GM23248 (cell line): ENCODE measurements around the gene MUC22. TPM values are rescaled to one million over a fixed set of nuclear protein-coding genes. Genes with fewer than 3 reads are reported as not detected.

Experiments
- DNase-seq: peaks from one replicate; pipeline ENCODE4 v3.0.0-alpha.2; 2015
- H2AFZ ChIP-seq: fragments of 200-600 bp; sonication (generic); 2 replicates; pipeline ENCODE4 v1.6.1; 2016; ENCODE audit warnings: antibody characterized with exemption
- H3F3A ChIP-seq: fragments of 200-600 bp; sonication (generic); 2 replicates; pipeline ENCODE4 v1.6.1; 2016; ENCODE audit warnings: mild to moderate bottlenecking, antibody characterized with exemption, mixed run types; ENCODE audit not compliant: insufficient read depth
- H3K27ac ChIP-seq: fragments of 200-600 bp; sonication (generic); 2 replicates; pipeline ENCODE4 v1.5.1; 2016; ENCODE audit warnings: mild to moderate bottlenecking
- H3K27me3 ChIP-seq: fragments of 200-600 bp; sonication (generic); replicated peaks from 2 replicates; pipeline ENCODE4 v1.6.1; 2016; ENCODE audit warnings: mild to moderate bottlenecking; ENCODE audit not compliant: insufficient read depth
- H3K36me3 ChIP-seq: fragments of 200-600 bp; sonication (generic); 2 replicates; pipeline ENCODE4 v1.6.1; 2016; ENCODE audit warnings: low read depth, mild to moderate bottlenecking
- H3K4me1 ChIP-seq: fragments of 200-600 bp; sonication (generic); 2 replicates; pipeline ENCODE4 v1.6.1; 2016; ENCODE audit warnings: mild to moderate bottlenecking; ENCODE audit not compliant: insufficient read depth
- H3K4me2 ChIP-seq: fragments of 200-600 bp; sonication (generic); one replicate; pipeline ENCODE4 v1.6.1; 2016; ENCODE audit warnings: mild to moderate bottlenecking; ENCODE audit not compliant: unreplicated experiment
- H3K4me3 ChIP-seq: fragments of 200-600 bp; sonication (generic); 2 replicates; pipeline ENCODE4 v1.5.1; 2016; ENCODE audit warnings: mild to moderate bottlenecking
- H3K79me2 ChIP-seq: fragments of 200-600 bp; sonication (generic); 2 replicates; pipeline ENCODE4 v1.6.1; 2016; ENCODE audit warnings: mild to moderate bottlenecking; ENCODE audit not compliant: insufficient read depth
- H3K9ac ChIP-seq: fragments of 200-600 bp; sonication (generic); 2 replicates; pipeline ENCODE4 v1.6.1; 2016; ENCODE audit warnings: mild to moderate bottlenecking
- H3K9me2 ChIP-seq: fragments of 200-600 bp; sonication (generic); 2 replicates; pipeline ENCODE4 v1.6.1; 2016; ENCODE audit warnings: mixed run types, mild to moderate bottlenecking, moderate library complexity; ENCODE audit not compliant: insufficient read depth
- H3K9me3 ChIP-seq: fragments of 200-600 bp; sonication (generic); one replicate; pipeline ENCODE4 v1.6.1; 2017; ENCODE audit warnings: low read depth
- H4K20me1 ChIP-seq: fragments of 200-600 bp; sonication (generic); 2 replicates; pipeline ENCODE4 v1.6.0; 2016; ENCODE audit not compliant: insufficient read depth
- EZH2 ChIP-seq: fragments of 200-600 bp; sonication (generic); IDR thresholded peaks from 2 replicates; pipeline ENCODE4 v1.6.1; 2018; ENCODE audit warnings: antibody characterized with exemption, mild to moderate bottlenecking; ENCODE audit not compliant: insufficient read depth, poor library complexity, severe bottlenecking
- EZH2phosphoT487 ChIP-seq: fragments of 200-600 bp; sonication (generic); IDR thresholded peaks from 2 replicates; pipeline ENCODE4 v1.6.1; 2018; ENCODE audit warnings: antibody characterized with exemption, moderate library complexity, mild to moderate bottlenecking, low read depth; ENCODE audit not compliant: insufficient read depth
- WGBS, 2 experiments: methylation state at CpG; one replicate each; pipeline ENCODE4 v1.1.6; 2015 to 2017; ENCODE audit warnings: low lambda C conversion rate in 2 of 2, low coverage in 1 of 2; ENCODE audit errors: missing lambda C conversion rate in 2 of 2; 5-methylcytosine and 5-hydroxymethylcytosine counted together
- in situ Hi-C: fragments of 300-500 bp; cut with MboI; formaldehyde crosslinking; loops from 2 replicates; pipeline ENCODE4 v1.15.0; 2020
- polyA plus RNA-seq: library from polyadenylated mRNA; unstranded; fragments of >200 nt; fragmentation: Nextera tagmentation; extraction: Ambion mirVana; gene quantifications from 2 replicates; pipeline ENCODE4 v1.2.1, GENCODE V29; 2016
- small RNA-seq: library from RNA; depleted of rRNA; stranded (forward); fragments of <200 nt; gene quantifications from one replicate; pipeline ENCODE3, GENCODE V24; 2014; ENCODE audit warnings: low read depth, low replicate concordance
- total RNA-seq: library from RNA; depleted of rRNA; stranded (reverse); fragments of >200 nt; shearing (Covaris generic); gene quantifications from 2 replicates; pipeline ENCODE4 v1.2.3, GENCODE V29; 2014; rRNA removed

The MUC22 gene
- total and polyA plus RNA-seq, 2 experiments from 2014 or later, result not detected

- no peak overlapping the region for H3K9ac ChIP-seq
- H3K79me2 ChIP-seq, result no peaks in the 10 kb centered on the region
- no peak overlapping the region for H2AFZ ChIP-seq
- no peaks in the 10 kb centered on the region for H3K9me3 ChIP-seq
- TF ChIP-seq EZH2, result no peak
- no peak for TF ChIP-seq EZH2phosphoT487
- H3K27me3 ChIP-seq, result no peaks in the 10 kb centered on the region
- WGBS, 2 experiments, result 96 to 100% methylated on average over 4 of the region's 4 CpGs
- no peaks in the 10 kb centered on the region for H4K20me1 ChIP-seq
- H3K4me1 ChIP-seq, result peaks cover 12% of the 10 kb centered on the region
- no peaks in the 10 kb centered on the region for H3F3A ChIP-seq
- H3K9me2 ChIP-seq, result no peaks in the 10 kb centered on the region
- no peak for DNase-seq
- no peaks in the 10 kb centered on the region for H3K36me3 ChIP-seq
- no peak overlapping the region for H3K4me3 ChIP-seq
- H3K27ac ChIP-seq, result no peak overlapping the region
- in situ Hi-C loops, result loop anchor here (10.0 to 25.0 kb wide), 2 partner anchors 162 to 339 kb away; partner anchors contain the start of genes FLOT1, IER3 and VARS2
- no peak overlapping the region for H3K4me2 ChIP-seq
These were observed 66.3 kb downstream of the MUC22 start for GRCh38 chr6:31076611-31077010.

DNA sequence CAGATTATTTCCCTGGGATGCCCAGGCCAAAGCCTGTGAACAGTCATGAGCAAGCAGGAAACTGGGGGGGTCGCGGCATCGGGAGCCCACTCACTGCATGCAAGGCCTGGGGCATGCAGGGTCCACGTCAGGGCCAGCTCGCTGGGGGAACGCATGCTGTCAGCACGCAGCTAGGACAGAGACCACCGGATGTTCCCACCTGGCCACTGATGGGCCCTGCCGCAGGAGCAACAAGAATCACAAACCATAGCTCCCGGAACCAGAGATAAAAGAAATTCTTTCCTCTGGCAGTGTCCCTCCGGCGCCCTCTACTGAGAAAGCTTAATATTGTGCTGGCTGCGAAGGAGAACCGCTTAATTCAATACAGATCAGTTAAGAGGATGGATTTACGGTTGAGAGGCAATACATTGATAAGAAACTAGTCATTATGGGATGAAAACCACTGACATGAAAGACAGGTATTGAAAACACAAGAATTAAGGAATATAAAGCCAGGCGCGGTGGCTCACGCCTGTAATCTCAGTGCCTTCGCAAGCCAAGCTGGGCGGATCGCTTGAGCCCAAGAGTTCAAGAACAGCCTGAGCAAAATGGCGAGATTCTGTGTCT is 69.5 kb downstream of the MUC22 start:
- H3K36me3 ChIP-seq, result no peaks in the 10 kb centered on the region
- no peak for TF ChIP-seq EZH2phosphoT487
- TF ChIP-seq EZH2, result no peak
- peak overlapping the region; percentile 49 for H3K4me2 ChIP-seq
- H3K27ac ChIP-seq, result no peak overlapping the region
- peak overlapping the region; percentile 77 for H2AFZ ChIP-seq
- in situ Hi-C loops, result loop anchor here (10.0 to 25.0 kb wide), 3 partner anchors 165 to 342 kb away; partner anchors contain the start of genes FLOT1, IER3 and VARS2
- no peaks in the 10 kb centered on the region for H3K9me2 ChIP-seq
- H3K9ac ChIP-seq, result no peak overlapping the region; the same call in 1 of the 2 replicates
- H3F3A ChIP-seq, result no peaks in the 10 kb centered on the region
- peak overlapping the region; percentile 25; the same call in 1 of the 2 replicates for H3K4me3 ChIP-seq
- DNase-seq, result peak; percentile 83
- peaks cover 9% of the 10 kb centered on the region for H3K4me1 ChIP-seq
- no peaks in the 10 kb centered on the region for H4K20me1 ChIP-seq
- WGBS, 2 experiments, result 25 to 26% methylated on average over 22 of the region's 22 CpGs
- H3K9me3 ChIP-seq, result no peaks in the 10 kb centered on the region
- H3K79me2 ChIP-seq, result no peaks in the 10 kb centered on the region
- H3K27me3 ChIP-seq, result no peaks in the 10 kb centered on the region

- no peak for TF ChIP-seq EZH2
- TF ChIP-seq EZH2phosphoT487, result no peak
- Histone ChIP-seq H3K4me3 (no peak overlapping the region), H3K36me3 (no peaks in the 10 kb centered on the region), H3K27me3 (no peaks in the 10 kb centered on the region), H3F3A (peaks cover 4% of the 10 kb centered on the region), H3K4me2 (no peak overlapping the region), H3K27ac (no peak overlapping the region), H3K4me1 (peaks cover 8% of the 10 kb centered on the region), H3K9me3 (no peaks in the 10 kb centered on the region), H3K9me2 (no peaks in the 10 kb centered on the region), H2AFZ (no peak overlapping the region), H3K9ac (no peak overlapping the region), H4K20me1 (no peaks in the 10 kb centered on the region), H3K79me2 (no peaks in the 10 kb centered on the region)
- WGBS, 2 experiments, result 91 to 96% methylated on average over 6 of the region's 6 CpGs
- DNase-seq, result no peak
- in situ Hi-C loops, result loop anchor here (10.0 to 25.0 kb wide), 2 partner anchors 257 to 345 kb away; partner anchors contain the start of genes FLOT1 and IER3
These were observed 71.6 kb downstream of the MUC22 start for GRCh38 chr6:31081872-31082271.

DNA sequence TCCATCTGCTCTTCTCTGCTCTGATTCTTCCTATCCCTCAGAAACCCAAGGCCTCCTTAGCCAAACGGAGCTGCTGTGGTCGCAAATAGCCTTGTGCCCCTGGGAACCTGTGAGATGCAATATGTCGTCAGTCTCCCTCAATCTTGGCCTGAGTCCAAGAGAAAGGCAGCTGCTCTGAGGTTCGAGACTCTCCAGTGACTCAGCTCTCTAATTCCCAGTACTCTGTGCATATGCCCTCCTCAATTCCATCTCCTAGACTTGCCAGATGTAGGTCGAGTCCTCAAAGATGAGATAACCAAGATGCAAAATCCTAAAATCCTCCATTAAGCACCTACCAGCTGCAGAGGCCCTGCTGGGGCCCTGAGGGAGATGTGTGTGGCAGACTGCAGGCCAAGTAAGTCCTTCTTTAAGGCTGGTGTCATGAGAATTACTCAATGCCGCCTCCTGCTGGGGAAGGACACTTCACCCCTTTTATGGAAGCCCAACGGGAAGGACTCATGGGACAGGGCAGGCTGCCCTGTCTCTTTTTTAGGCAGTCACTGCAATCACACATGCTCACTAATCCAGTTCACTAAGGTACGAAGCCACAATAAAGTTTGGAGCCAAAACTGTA is 73.6 kb downstream of the MUC22 start:
- Histone ChIP-seq H3K9me2 (no peaks in the 10 kb centered on the region), H3K36me3 (no peaks in the 10 kb centered on the region), H3K9me3 (no peaks in the 10 kb centered on the region), H3F3A (peaks cover 10% of the 10 kb centered on the region), H3K9ac (no peak overlapping the region), H4K20me1 (no peaks in the 10 kb centered on the region), H3K27ac (no peak overlapping the region), H3K4me1 (peaks cover 14% of the 10 kb centered on the region), H3K79me2 (no peaks in the 10 kb centered on the region), H3K4me2 (no peak overlapping the region), H3K4me3 (no peak overlapping the region), H3K27me3 (no peaks in the 10 kb centered on the region), H2AFZ (no peak overlapping the region)
- peak; percentile 77 for DNase-seq
- TF ChIP-seq EZH2phosphoT487, result no peak
- TF ChIP-seq EZH2, result no peak
- WGBS, 2 experiments, result 27 to 30% methylated on average over 8 of the region's 8 CpGs
- in situ Hi-C loops, result loop anchor here (10.0 to 25.0 kb wide), 2 partner anchors 259 to 347 kb away; partner anchors contain the start of genes FLOT1 and IER3

Small RNA genes within 50 kb of the gene (small RNA-seq; reads per million reads assigned to genes)
- not detected for gene RNU6-1133P

Other genes with a start within 250 kb of the MUC22 start
- gene DDR1, start 126.0 kb upstream of the MUC22 start, total RNA-seq, result 23.1 and 27.0 TPM in 2 replicates
- 16.9 and 17.5 TPM in 2 replicates for gene DDR1, start 126.0 kb upstream of the MUC22 start, polyA plus RNA-seq
- 12.8 and 21.7 TPM in 2 replicates for gene GTF2H4, start 102.3 kb upstream of the MUC22 start, total RNA-seq
- gene GTF2H4, start 102.3 kb upstream of the MUC22 start, polyA plus RNA-seq, result 5.3 and 5.4 TPM in 2 replicates
- gene VARS2, start 96.2 kb upstream of the MUC22 start, total RNA-seq, result 11.9 and 20.8 TPM in 2 replicates
- 8.5 and 9.9 TPM in 2 replicates for gene VARS2, start 96.2 kb upstream of the MUC22 start, polyA plus RNA-seq
- not detected in 2 replicates for gene SFTA2, start 78.3 kb upstream of the MUC22 start, total RNA-seq
- gene SFTA2, start 78.3 kb upstream of the MUC22 start, polyA plus RNA-seq, result not detected in 2 replicates
- not detected in 2 replicates for gene MUCL3, start 69.5 kb upstream of the MUC22 start, total RNA-seq
- not detected in 2 replicates for gene MUCL3, start 69.5 kb upstream of the MUC22 start, polyA plus RNA-seq
- not detected in 2 replicates for gene MUC21, start 26.8 kb upstream of the MUC22 start, total RNA-seq
- gene MUC21, start 26.8 kb upstream of the MUC22 start, polyA plus RNA-seq, result not detected in 2 replicates
- not detected in 2 replicates for gene C6orf15, start 102.1 kb downstream of the MUC22 start, total RNA-seq
- not detected in 2 replicates for gene C6orf15, start 102.1 kb downstream of the MUC22 start, polyA plus RNA-seq
- 0.22 and 0.25 TPM in 2 replicates for gene PSORS1C1, start 104.3 kb downstream of the MUC22 start, total RNA-seq
- 2.0 and 2.6 TPM in 2 replicates for gene PSORS1C1, start 104.3 kb downstream of the MUC22 start, polyA plus RNA-seq
- gene CDSN, start 110.0 kb downstream of the MUC22 start, total RNA-seq, result not detected in 2 replicates
- not detected in 2 replicates for gene CDSN, start 110.0 kb downstream of the MUC22 start, polyA plus RNA-seq
- gene PSORS1C2, start 128.6 kb downstream of the MUC22 start, total RNA-seq, result not detected in 2 replicates
- gene PSORS1C2, start 128.6 kb downstream of the MUC22 start, polyA plus RNA-seq, result 0.16 TPM in 1 of 2 replicates, not detected in the other
- 13.5 and 14.3 TPM in 2 replicates for gene CCHCR1, start 147.3 kb downstream of the MUC22 start, total RNA-seq
- 10.8 and 13.2 TPM in 2 replicates for gene CCHCR1, start 147.3 kb downstream of the MUC22 start, polyA plus RNA-seq
- gene TCF19, start 148.1 kb downstream of the MUC22 start, total RNA-seq, result 21.6 and 28.4 TPM in 2 replicates
- 18.3 and 19.9 TPM in 2 replicates for gene TCF19, start 148.1 kb downstream of the MUC22 start, polyA plus RNA-seq
- 0.22 TPM in 1 of 2 replicates, not detected in the other for gene POU5F1, start 160.2 kb downstream of the MUC22 start, total RNA-seq
- gene POU5F1, start 160.2 kb downstream of the MUC22 start, polyA plus RNA-seq, result 0.61 and 0.88 TPM in 2 replicates